ENCODE measurements around the gene BCL2L15.

Gene BCL2L15

GRCh38 chr1:113887402-113888175 is at the start of gene BCL2L15:
BCL2L15 (minus strand) TSS chr1:113887581; CDS start chr1:113887375, 206 bp downstream.
- DNase-seq, result no peak

- DNase-seq, result peak; percentile 42
Observed at GRCh38 chr1:113937146-113937545, 49.8 kb upstream of the BCL2L15 start.

GRCh38 chr1:113935970-113936369 is 48.6 kb upstream of the BCL2L15 start:
- DNase-seq, result peak; percentile 41

- DNase-seq, result no peak
Observed at GRCh38 chr1:113935176-113935575, 47.8 kb upstream of the BCL2L15 start.

- no peak for DNase-seq
Observed at GRCh38 chr1:113934511-113935055, 47.2 kb upstream of the BCL2L15 start.

GRCh38 chr1:113934006-113934405 is 46.6 kb upstream of the BCL2L15 start:
- DNase-seq, result no peak

- peak; percentile 93 for DNase-seq
Observed at GRCh38 chr1:113931451-113931851, 44.1 kb upstream of the BCL2L15 start.

GRCh38 chr1:113930499-113931161 is 43.2 kb upstream of the BCL2L15 start:
- DNase-seq, result peak; percentile 97

- peak; percentile 80 for DNase-seq
Observed at GRCh38 chr1:113929750-113930498, 42.5 kb upstream of the BCL2L15 start.

- DNase-seq, result peak; percentile 92
Observed at GRCh38 chr1:113928941-113929749, 41.8 kb upstream of the BCL2L15 start, which contains the start of gene HIPK1. HIPK1 (plus strand) TSS chr1:113929324.

GRCh38 chr1:113928187-113928930 is 41.0 kb upstream of the BCL2L15 start:
- DNase-seq, result no peak

- no peak for DNase-seq
Observed at GRCh38 chr1:113924473-113924872, 37.1 kb upstream of the BCL2L15 start.

- DNase-seq, result no peak
Observed at GRCh38 chr1:113922957-113923356, 35.6 kb upstream of the BCL2L15 start.

GRCh38 chr1:113918243-113918642 is 30.9 kb upstream of the BCL2L15 start:
- no peak for DNase-seq

- no peak for DNase-seq
Observed at GRCh38 chr1:113917400-113918082, 30.2 kb upstream of the BCL2L15 start.

- no peak for DNase-seq
Observed at GRCh38 chr1:113916974-113917373, 29.6 kb upstream of the BCL2L15 start.

GRCh38 chr1:113913887-113914664 is 26.7 kb upstream of the BCL2L15 start:
- no peak for DNase-seq

- no peak for DNase-seq
Observed at GRCh38 chr1:113913312-113913668, 25.9 kb upstream of the BCL2L15 start.

- no peak for DNase-seq
Observed at GRCh38 chr1:113912594-113913311, 25.4 kb upstream of the BCL2L15 start.
